ENCODE measurements around the gene CTXND2.

The CTXND2 gene

GRCh38 chr1:150902346-150902745 lies 15.4 kb downstream of the CTXND2 start:
- H3K4me1 Mint-ChIP-seq: no peaks in the 10 kb centered on the region
- DNase-seq (ENCODE audit: low spot score in 2 of 2) (no peak), ATAC-seq (replicated peaks; ENCODE audit: extremely low read depth, poor library complexity, severe bottlenecking) (no peak)
- no peak overlapping the region for H3K27ac Mint-ChIP-seq (ENCODE audit: low read depth)
- H3K36me3 Mint-ChIP-seq (ENCODE audit: insufficient read depth): no peaks in the 10 kb centered on the region
- H3K4me3 Mint-ChIP-seq: no peak overlapping the region
- H3K27me3 Mint-ChIP-seq: no peaks in the 10 kb centered on the region
- H3K9me3 Mint-ChIP-seq: no peaks in the 10 kb centered on the region

- H3K36me3 Mint-ChIP-seq (ENCODE audit: insufficient read depth): no peaks in the 10 kb centered on the region
- no peak for ATAC-seq (replicated peaks; ENCODE audit: extremely low read depth, poor library complexity, severe bottlenecking)
- no peaks in the 10 kb centered on the region for H3K27me3 Mint-ChIP-seq
- no peak overlapping the region for H3K4me3 Mint-ChIP-seq
- no peaks in the 10 kb centered on the region for H3K9me3 Mint-ChIP-seq
- H3K27ac Mint-ChIP-seq (ENCODE audit: low read depth): no peak overlapping the region
- no peak for DNase-seq (ENCODE audit: low spot score in 2 of 2)
- H3K4me1 Mint-ChIP-seq: no peaks in the 10 kb centered on the region
Measured at GRCh38 chr1:150902751-150903150, 15.8 kb downstream of the CTXND2 start.

GRCh38 chr1:150905301-150905700 lies 18.4 kb downstream of the CTXND2 start:
- no peaks in the 10 kb centered on the region for H3K36me3 Mint-ChIP-seq (ENCODE audit: insufficient read depth)
- H3K27me3 Mint-ChIP-seq: no peaks in the 10 kb centered on the region
- no peak overlapping the region for H3K27ac Mint-ChIP-seq (ENCODE audit: low read depth)
- H3K4me3 Mint-ChIP-seq: no peak overlapping the region
- H3K4me1 Mint-ChIP-seq: no peaks in the 10 kb centered on the region
- H3K9me3 Mint-ChIP-seq: no peaks in the 10 kb centered on the region
- ATAC-seq (replicated peaks; ENCODE audit: extremely low read depth, poor library complexity, severe bottlenecking): no peak
- DNase-seq (ENCODE audit: low spot score in 2 of 2): no peak

GRCh38 chr1:150906329-150906728 lies 19.4 kb downstream of the CTXND2 start:
- H3K4me3 Mint-ChIP-seq: no peak overlapping the region
- DNase-seq (ENCODE audit: low spot score in 2 of 2) (no peak), ATAC-seq (replicated peaks; ENCODE audit: extremely low read depth, poor library complexity, severe bottlenecking) (no peak)
- H3K4me1 Mint-ChIP-seq: no peaks in the 10 kb centered on the region
- H3K27ac Mint-ChIP-seq (ENCODE audit: low read depth): no peak overlapping the region
- no peaks in the 10 kb centered on the region for H3K36me3 Mint-ChIP-seq (ENCODE audit: insufficient read depth)
- H3K27me3 Mint-ChIP-seq: no peaks in the 10 kb centered on the region
- H3K9me3 Mint-ChIP-seq: no peaks in the 10 kb centered on the region

GRCh38 chr1:150906813-150907212 lies 19.9 kb downstream of the CTXND2 start:
- ATAC-seq (replicated peaks; ENCODE audit: extremely low read depth, poor library complexity, severe bottlenecking): no peak
- no peak overlapping the region for H3K4me3 Mint-ChIP-seq
- no peak overlapping the region for H3K27ac Mint-ChIP-seq (ENCODE audit: low read depth)
- no peaks in the 10 kb centered on the region for H3K9me3 Mint-ChIP-seq
- H3K4me1 Mint-ChIP-seq: no peaks in the 10 kb centered on the region
- no peak for DNase-seq (ENCODE audit: low spot score in 2 of 2)
- no peaks in the 10 kb centered on the region for H3K36me3 Mint-ChIP-seq (ENCODE audit: insufficient read depth)
- no peaks in the 10 kb centered on the region for H3K27me3 Mint-ChIP-seq

- no peak for DNase-seq (ENCODE audit: low spot score in 2 of 2)
- Mint-ChIP-seq H3K36me3 (ENCODE audit: insufficient read depth) (no peaks in the 10 kb centered on the region), H3K4me1 (no peaks in the 10 kb centered on the region), H3K27me3 (no peaks in the 10 kb centered on the region), H3K27ac (ENCODE audit: low read depth) (no peak overlapping the region), H3K9me3 (no peaks in the 10 kb centered on the region), H3K4me3 (no peak overlapping the region)
- ATAC-seq (replicated peaks; ENCODE audit: extremely low read depth, poor library complexity, severe bottlenecking): no peak
Measured at GRCh38 chr1:150909585-150910180, 22.7 kb downstream of the CTXND2 start.

GRCh38 chr1:150912623-150913022 lies 25.7 kb downstream of the CTXND2 start:
- Mint-ChIP-seq H3K36me3 (ENCODE audit: insufficient read depth) (no peaks in the 10 kb centered on the region), H3K9me3 (no peaks in the 10 kb centered on the region), H3K27me3 (no peaks in the 10 kb centered on the region), H3K27ac (ENCODE audit: low read depth) (no peak overlapping the region), H3K4me3 (no peak overlapping the region), H3K4me1 (no peaks in the 10 kb centered on the region)
- DNase-seq (ENCODE audit: low spot score in 2 of 2): no peak
- ATAC-seq (replicated peaks; ENCODE audit: extremely low read depth, poor library complexity, severe bottlenecking): no peak

GRCh38 chr1:150917387-150917786 lies 30.5 kb downstream of the CTXND2 start:
- Mint-ChIP-seq H3K27me3 (no peaks in the 10 kb centered on the region), H3K4me1 (peaks cover 4% of the 10 kb centered on the region), H3K36me3 (ENCODE audit: insufficient read depth) (no peaks in the 10 kb centered on the region), H3K4me3 (no peak overlapping the region), H3K9me3 (no peaks in the 10 kb centered on the region), H3K27ac (ENCODE audit: low read depth) (no peak overlapping the region)
- ATAC-seq (replicated peaks; ENCODE audit: extremely low read depth, poor library complexity, severe bottlenecking) (no peak), DNase-seq (ENCODE audit: low spot score in 2 of 2) (no peak)

GRCh38 chr1:150922519-150922975 lies 35.6 kb downstream of the CTXND2 start:
- Mint-ChIP-seq H3K36me3 (ENCODE audit: insufficient read depth) (peaks cover 9% of the 10 kb centered on the region), H3K27ac (ENCODE audit: low read depth) (no peak overlapping the region), H3K4me1 (peaks cover 26% of the 10 kb centered on the region), H3K9me3 (no peaks in the 10 kb centered on the region), H3K27me3 (no peaks in the 10 kb centered on the region), H3K4me3 (no peak overlapping the region)
- DNase-seq (ENCODE audit: low spot score in 2 of 2) (peak; percentile 49 to 55), ATAC-seq (replicated peaks; ENCODE audit: extremely low read depth, poor library complexity, severe bottlenecking) (peak; percentile 24)

GRCh38 chr1:150925080-150925479 lies 38.1 kb downstream of the CTXND2 start:
- H3K4me1 Mint-ChIP-seq: peaks cover 28% of the 10 kb centered on the region
- no peaks in the 10 kb centered on the region for H3K9me3 Mint-ChIP-seq
- no peaks in the 10 kb centered on the region for H3K27me3 Mint-ChIP-seq
- DNase-seq (ENCODE audit: low spot score in 2 of 2) (no peak), ATAC-seq (replicated peaks; ENCODE audit: extremely low read depth, poor library complexity, severe bottlenecking) (no peak)
- peaks cover 21% of the 10 kb centered on the region for H3K36me3 Mint-ChIP-seq (ENCODE audit: insufficient read depth)
- H3K27ac Mint-ChIP-seq (ENCODE audit: low read depth): peak overlapping the region; percentile 90
- peak overlapping the region; percentile 91 for H3K4me3 Mint-ChIP-seq

- Mint-ChIP-seq H3K9me3 (no peaks in the 10 kb centered on the region), H3K4me1 (peaks cover 28% of the 10 kb centered on the region), H3K36me3 (ENCODE audit: insufficient read depth) (peaks cover 31% of the 10 kb centered on the region), H3K27me3 (no peaks in the 10 kb centered on the region), H3K4me3 (peak within 1 kb of the TSS; percentile 91), H3K27ac (ENCODE audit: low read depth) (peak within 1 kb of the TSS; percentile 90)
- peak; percentile 96 for ATAC-seq (replicated peaks; ENCODE audit: extremely low read depth, poor library complexity, severe bottlenecking)
- DNase-seq (ENCODE audit: low spot score in 2 of 2): peak; percentile 80 to 91
Measured at GRCh38 chr1:150926097-150926741, 39.3 kb downstream of the CTXND2 start, which contains the start of gene SETDB1. TSS of gene SETDB1 (plus strand) at chr1:150926363. CDS start at chr1:150927715, 1,352 bp downstream.

- Mint-ChIP-seq H3K4me3 (peak overlapping the region; percentile 91), H3K36me3 (ENCODE audit: insufficient read depth) (peaks cover 42% of the 10 kb centered on the region), H3K4me1 (peaks cover 25% of the 10 kb centered on the region), H3K9me3 (no peaks in the 10 kb centered on the region), H3K27me3 (no peaks in the 10 kb centered on the region), H3K27ac (ENCODE audit: low read depth) (peak overlapping the region; percentile 90)
- no peak for DNase-seq (ENCODE audit: low spot score in 2 of 2)
- no peak for ATAC-seq (replicated peaks; ENCODE audit: extremely low read depth, poor library complexity, severe bottlenecking)
Measured at GRCh38 chr1:150927624-150928023, 40.7 kb downstream of the CTXND2 start.

DNA sequence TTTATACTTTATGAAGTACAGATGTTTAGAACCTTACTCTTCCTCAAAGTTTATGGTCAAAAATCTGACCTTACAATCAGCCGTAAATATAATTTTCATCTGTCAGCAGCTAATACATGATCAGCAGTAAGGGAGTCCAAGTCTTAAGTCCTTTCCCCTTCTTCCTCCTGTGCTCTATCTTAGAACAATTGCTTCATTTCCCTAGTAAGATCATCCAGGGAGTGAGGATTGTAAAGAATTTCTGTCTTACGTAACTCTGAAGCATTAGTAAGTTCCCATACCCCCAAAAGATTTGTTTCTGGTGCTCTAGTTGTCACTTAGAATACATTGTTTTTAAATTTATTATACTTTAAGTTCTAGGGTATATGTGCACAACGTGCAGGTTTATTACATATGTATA lies 41.4 kb downstream of the CTXND2 start:
- no peaks in the 10 kb centered on the region for H3K9me3 Mint-ChIP-seq
- H3K36me3 Mint-ChIP-seq (ENCODE audit: insufficient read depth): peaks cover 44% of the 10 kb centered on the region
- H3K4me3 Mint-ChIP-seq: peak overlapping the region; percentile 32
- no peak overlapping the region for H3K27ac Mint-ChIP-seq (ENCODE audit: low read depth)
- no peak for ATAC-seq (replicated peaks; ENCODE audit: extremely low read depth, poor library complexity, severe bottlenecking)
- no peak for DNase-seq (ENCODE audit: low spot score in 2 of 2)
- peaks cover 26% of the 10 kb centered on the region for H3K4me1 Mint-ChIP-seq
- H3K27me3 Mint-ChIP-seq: no peaks in the 10 kb centered on the region

Measured in central memory CD8-positive, alpha-beta T cell (primary cell).